Neural cell (in vitro differentiated cells): ENCODE results near the gene SLC27A5. TPM values are rescaled to one million over a fixed set of nuclear protein-coding genes. Genes with fewer than 3 reads are reported as not detected.

Experiments used
- H2AFZ ChIP-seq: fragments of 200-600, 300-800 bp; sonication (generic), shearing (Covaris generic); 2 replicates; pipeline ENCODE4 v1.6.0; 2014; ENCODE audit warnings: low read depth, mild to moderate bottlenecking, antibody characterized with exemption, low read length, moderate library complexity
- H3F3A ChIP-seq: fragments of 200-600 bp; shearing (Covaris generic); 2 replicates; pipeline ENCODE4 v1.6.1; 2016; ENCODE audit warnings: mild to moderate bottlenecking, moderate library complexity, mixed read lengths, antibody characterized with exemption, low read length; ENCODE audit not compliant: insufficient read depth, poor library complexity, severe bottlenecking
- H3K27ac ChIP-seq: fragments of 200-600, 300-800 bp; sonication (generic), shearing (Covaris generic); 2 replicates; pipeline ENCODE4 v1.5.1; 2014; ENCODE audit warnings: mild to moderate bottlenecking, low read length, moderate library complexity
- H3K27me3 ChIP-seq: fragments of 300-800, 200-600 bp; sonication (generic), shearing (Covaris generic); 2 replicates; pipeline ENCODE4 v1.6.0; 2014; ENCODE audit warnings: mild to moderate bottlenecking, low read depth, low read length, moderate library complexity; ENCODE audit not compliant: insufficient read depth
- H3K36me3 ChIP-seq: fragments of 300-800, 200-600 bp; sonication (generic), shearing (Covaris generic); 2 replicates; pipeline ENCODE4 v1.5.1; 2014; ENCODE audit warnings: mild to moderate bottlenecking, antibody characterized with exemption, low read length, moderate library complexity; ENCODE audit not compliant: insufficient read depth
- H3K4me2 ChIP-seq: fragments of 300-800, 200-600 bp; sonication (generic), shearing (Covaris generic); 2 replicates; pipeline ENCODE4 v1.6.0; 2014; ENCODE audit warnings: mild to moderate bottlenecking, low read length
- H3K4me3 ChIP-seq: fragments of 300-800, 200-600 bp; sonication (generic), shearing (Covaris generic); 2 replicates; pipeline ENCODE4 v1.5.1; 2014; ENCODE audit warnings: mild to moderate bottlenecking, low read length, moderate library complexity
- H3K79me2 ChIP-seq: fragments of 200-600 bp; shearing (Covaris generic); replicated peaks from 2 replicates; pipeline ENCODE4 v1.6.0; 2014; ENCODE audit warnings: mild to moderate bottlenecking, low read length, moderate library complexity; ENCODE audit not compliant: insufficient read depth
- H3K9ac ChIP-seq: fragments of 300-800, 200-600 bp; sonication (generic), shearing (Covaris generic); 2 replicates; pipeline ENCODE4 v1.6.1; 2016; ENCODE audit warnings: mild to moderate bottlenecking, low read length, mixed read lengths
- H3K9me2 ChIP-seq: fragments of 200-600 bp; shearing (Covaris generic); 2 replicates; pipeline ENCODE4 v1.6.1; 2016; ENCODE audit warnings: mild to moderate bottlenecking, low read length, mixed read lengths; ENCODE audit not compliant: insufficient read depth
- H3K9me3 ChIP-seq: fragments of 200-600, 300-800 bp; sonication (generic), shearing (Covaris generic); 2 replicates; pipeline ENCODE4 v1.6.1; 2016; ENCODE audit warnings: mild to moderate bottlenecking, mixed run types, low read length, moderate library complexity, mixed read lengths
- H4K20me1 ChIP-seq: fragments of 200-600 bp; shearing (Covaris generic); 2 replicates; pipeline ENCODE4 v1.6.1; 2016; ENCODE audit warnings: mild to moderate bottlenecking, mixed run types; ENCODE audit not compliant: insufficient read depth
- EP300 ChIP-seq: fragments of 450-650 bp; conservative IDR thresholded peaks from 2 replicates; pipeline ENCODE4 v1.6.1; 2014; ENCODE audit warnings: antibody characterized with exemption, mild to moderate bottlenecking, moderate library complexity; ENCODE audit not compliant: poor library complexity, severe bottlenecking
- EZH2 ChIP-seq: fragments of 200-600, 300-800 bp; shearing (Covaris generic), sonication (generic); IDR thresholded peaks from 2 replicates; pipeline ENCODE4 v1.6.1; 2014; ENCODE audit warnings: antibody characterized with exemption, low read length, borderline replicate concordance, mild to moderate bottlenecking; ENCODE audit not compliant: insufficient read depth, poor library complexity, severe bottlenecking
- MXI1 ChIP-seq: fragments of 450-650 bp; conservative IDR thresholded peaks from 2 replicates; pipeline ENCODE4 v1.6.1; 2014; ENCODE audit warnings: antibody characterized with exemption, mild to moderate bottlenecking; ENCODE audit not compliant: poor library complexity, severe bottlenecking
- POLR2AphosphoS5 ChIP-seq: IDR thresholded peaks from 2 replicates; pipeline ENCODE4 v1.6.1; 2012
- RAD21 ChIP-seq: fragments of 450-650 bp; conservative IDR thresholded peaks from 2 replicates; pipeline ENCODE4 v1.6.1; 2014; ENCODE audit warnings: antibody characterized with exemption, mild to moderate bottlenecking, moderate library complexity
- SMC3 ChIP-seq: fragments of 450-650 bp; conservative IDR thresholded peaks from 2 replicates; pipeline ENCODE4 v1.6.1; 2014; ENCODE audit warnings: antibody characterized with exemption, mild to moderate bottlenecking, moderate library complexity; ENCODE audit not compliant: poor library complexity
- TAF1 ChIP-seq: IDR thresholded peaks from 2 replicates; pipeline ENCODE4 v1.6.1; 2012; ENCODE audit warnings: low read depth
- polyA plus RNA-seq: library from polyadenylated mRNA; depleted of rRNA; stranded (reverse); fragments of >200 nt; gene quantifications from 2 replicates; pipeline ENCODE4 v1.2.3, GENCODE V29; 2014
- TF ChIP-seq, protein P1 (sequence below): fragments of 450-650 bp; IDR thresholded peaks from 2 replicates; pipeline ENCODE4 v1.5.1; 2014; ENCODE audit warnings: antibody characterized with exemption, mild to moderate bottlenecking, moderate library complexity; ENCODE audit not compliant: poor library complexity, severe bottlenecking
- TF ChIP-seq, protein P2 (sequence below): IDR thresholded peaks from 2 replicates; pipeline ENCODE4 v1.6.1; 2012; ENCODE audit warnings: borderline replicate concordance

The SLC27A5 gene
- polyA plus RNA-seq, 1 donor from 2014 or later = 14.9 TPM

DNA sequence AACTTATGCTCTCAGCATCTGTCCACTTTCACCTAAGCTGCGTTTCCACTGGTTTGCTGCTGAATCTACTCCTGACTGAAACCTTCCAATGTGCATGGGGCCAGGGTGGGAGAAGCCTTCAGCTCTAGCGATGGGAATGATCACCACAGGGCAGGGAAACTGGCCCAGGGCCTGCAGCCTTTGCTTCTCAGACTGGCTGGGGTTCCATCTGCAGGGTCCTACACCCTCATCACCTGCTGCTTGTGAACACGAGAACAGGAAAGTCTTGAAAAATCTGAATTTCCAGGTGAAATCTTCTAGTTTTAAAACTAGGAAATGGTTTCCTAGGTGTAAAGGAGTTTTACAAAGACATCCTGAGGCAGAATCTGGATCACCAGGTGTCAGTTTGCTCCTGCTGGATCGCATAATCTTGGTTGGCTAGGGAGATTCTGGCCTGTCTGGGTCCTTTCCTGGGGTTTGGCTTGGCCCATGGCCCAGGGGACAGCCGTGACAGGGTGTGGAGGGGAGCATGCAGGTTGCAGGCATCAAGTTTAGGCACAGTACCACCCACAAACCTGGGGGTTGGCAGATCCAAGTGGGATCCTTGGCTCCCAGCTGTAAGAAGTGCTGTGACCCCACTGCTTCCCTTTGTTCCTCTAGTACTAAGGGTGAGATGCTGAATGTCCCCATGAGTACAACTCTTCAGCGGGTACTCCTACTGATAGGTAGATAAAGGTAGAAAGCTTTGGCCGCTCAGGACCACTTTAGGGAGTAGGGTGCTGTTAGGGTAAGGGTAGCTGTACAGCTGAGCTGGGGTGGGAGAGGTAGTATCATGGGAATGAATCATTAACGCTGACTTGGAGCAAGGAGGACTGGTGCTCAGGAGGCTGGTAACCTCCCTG is 48.5 kb upstream of the SLC27A5 start:
- Histone ChIP-seq H4K20me1 (peaks cover 6% of the 10 kb centered on the region), H3K9me2 (no peaks in the 10 kb centered on the region), H2AFZ (no peak overlapping the region), H3K9ac (peak overlapping the region; percentile 98), H3K79me2 (peaks cover 19% of the 10 kb centered on the region), H3F3A (peaks cover 7% of the 10 kb centered on the region), H3K9me3 (no peaks in the 10 kb centered on the region), H3K4me3 (peak overlapping the region; percentile 76), H3K4me2 (peak overlapping the region; percentile 93), H3K27ac (peak overlapping the region; percentile 98), H3K36me3 (no peaks in the 10 kb centered on the region), H3K27me3 (no peaks in the 10 kb centered on the region)
- TF ChIP-seq EZH2 = no peak
- TF ChIP-seq, protein P1, sequence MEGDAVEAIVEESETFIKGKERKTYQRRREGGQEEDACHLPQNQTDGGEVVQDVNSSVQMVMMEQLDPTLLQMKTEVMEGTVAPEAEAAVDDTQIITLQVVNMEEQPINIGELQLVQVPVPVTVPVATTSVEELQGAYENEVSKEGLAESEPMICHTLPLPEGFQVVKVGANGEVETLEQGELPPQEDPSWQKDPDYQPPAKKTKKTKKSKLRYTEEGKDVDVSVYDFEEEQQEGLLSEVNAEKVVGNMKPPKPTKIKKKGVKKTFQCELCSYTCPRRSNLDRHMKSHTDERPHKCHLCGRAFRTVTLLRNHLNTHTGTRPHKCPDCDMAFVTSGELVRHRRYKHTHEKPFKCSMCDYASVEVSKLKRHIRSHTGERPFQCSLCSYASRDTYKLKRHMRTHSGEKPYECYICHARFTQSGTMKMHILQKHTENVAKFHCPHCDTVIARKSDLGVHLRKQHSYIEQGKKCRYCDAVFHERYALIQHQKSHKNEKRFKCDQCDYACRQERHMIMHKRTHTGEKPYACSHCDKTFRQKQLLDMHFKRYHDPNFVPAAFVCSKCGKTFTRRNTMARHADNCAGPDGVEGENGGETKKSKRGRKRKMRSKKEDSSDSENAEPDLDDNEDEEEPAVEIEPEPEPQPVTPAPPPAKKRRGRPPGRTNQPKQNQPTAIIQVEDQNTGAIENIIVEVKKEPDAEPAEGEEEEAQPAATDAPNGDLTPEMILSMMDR = no peak
- TF ChIP-seq RAD21 = no peak
- TF ChIP-seq TAF1 = no peak
- TF ChIP-seq POLR2AphosphoS5 = no peak

DNA sequence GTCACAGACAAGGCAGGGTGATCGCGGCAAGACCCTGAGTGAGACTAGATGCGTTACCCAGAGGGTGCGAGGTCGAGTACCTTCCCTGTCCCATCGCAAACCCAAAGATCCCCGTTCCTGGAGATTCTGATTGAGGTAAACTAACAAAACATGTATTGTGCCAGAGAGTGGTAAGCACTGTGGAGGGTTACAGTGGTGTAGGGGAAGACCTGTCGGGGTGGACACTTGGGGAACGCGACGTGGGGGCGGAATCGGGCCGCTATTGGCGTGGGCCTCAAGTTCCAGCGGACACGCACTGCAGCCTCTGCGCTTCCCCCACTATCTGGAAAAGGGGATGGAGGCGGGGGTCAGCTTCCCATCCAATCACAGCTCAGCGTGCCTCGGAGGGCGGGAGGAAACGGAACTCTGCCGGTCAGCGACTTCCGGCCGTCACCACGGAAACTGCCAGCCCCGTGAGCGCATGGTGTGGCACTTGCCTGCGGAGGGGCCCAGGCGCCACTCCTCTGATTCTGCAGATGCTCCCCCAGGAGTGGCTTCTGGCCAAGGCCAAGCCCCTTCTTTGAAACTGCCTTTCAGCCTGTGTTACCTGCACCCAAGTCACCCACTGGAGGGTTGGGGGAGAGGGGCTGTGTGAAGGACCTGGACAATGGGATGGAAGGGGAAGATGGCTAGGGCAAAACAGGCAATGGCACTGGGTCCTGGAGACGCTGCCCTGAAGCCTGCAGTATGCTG is 47.6 kb upstream of the SLC27A5 start:
- no peaks in the 10 kb centered on the region for H3K27me3 ChIP-seq
- TF ChIP-seq, protein P2, sequence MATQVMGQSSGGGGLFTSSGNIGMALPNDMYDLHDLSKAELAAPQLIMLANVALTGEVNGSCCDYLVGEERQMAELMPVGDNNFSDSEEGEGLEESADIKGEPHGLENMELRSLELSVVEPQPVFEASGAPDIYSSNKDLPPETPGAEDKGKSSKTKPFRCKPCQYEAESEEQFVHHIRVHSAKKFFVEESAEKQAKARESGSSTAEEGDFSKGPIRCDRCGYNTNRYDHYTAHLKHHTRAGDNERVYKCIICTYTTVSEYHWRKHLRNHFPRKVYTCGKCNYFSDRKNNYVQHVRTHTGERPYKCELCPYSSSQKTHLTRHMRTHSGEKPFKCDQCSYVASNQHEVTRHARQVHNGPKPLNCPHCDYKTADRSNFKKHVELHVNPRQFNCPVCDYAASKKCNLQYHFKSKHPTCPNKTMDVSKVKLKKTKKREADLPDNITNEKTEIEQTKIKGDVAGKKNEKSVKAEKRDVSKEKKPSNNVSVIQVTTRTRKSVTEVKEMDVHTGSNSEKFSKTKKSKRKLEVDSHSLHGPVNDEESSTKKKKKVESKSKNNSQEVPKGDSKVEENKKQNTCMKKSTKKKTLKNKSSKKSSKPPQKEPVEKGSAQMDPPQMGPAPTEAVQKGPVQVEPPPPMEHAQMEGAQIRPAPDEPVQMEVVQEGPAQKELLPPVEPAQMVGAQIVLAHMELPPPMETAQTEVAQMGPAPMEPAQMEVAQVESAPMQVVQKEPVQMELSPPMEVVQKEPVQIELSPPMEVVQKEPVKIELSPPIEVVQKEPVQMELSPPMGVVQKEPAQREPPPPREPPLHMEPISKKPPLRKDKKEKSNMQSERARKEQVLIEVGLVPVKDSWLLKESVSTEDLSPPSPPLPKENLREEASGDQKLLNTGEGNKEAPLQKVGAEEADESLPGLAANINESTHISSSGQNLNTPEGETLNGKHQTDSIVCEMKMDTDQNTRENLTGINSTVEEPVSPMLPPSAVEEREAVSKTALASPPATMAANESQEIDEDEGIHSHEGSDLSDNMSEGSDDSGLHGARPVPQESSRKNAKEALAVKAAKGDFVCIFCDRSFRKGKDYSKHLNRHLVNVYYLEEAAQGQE = peak; percentile 51
- peak; percentile 51 for TF ChIP-seq POLR2AphosphoS5
- no peak for TF ChIP-seq TAF1
- peak; percentile 42 for TF ChIP-seq SMC3
- TF ChIP-seq RAD21 = peak; percentile 9
- TF ChIP-seq EP300 = no peak
- peak; percentile 85 for TF ChIP-seq MXI1
- peak overlapping the region; percentile 76 for H3K4me3 ChIP-seq
- no peaks in the 10 kb centered on the region for H3K9me3 ChIP-seq
- H3K36me3 ChIP-seq = no peaks in the 10 kb centered on the region
- peak overlapping the region; percentile 93 for H3K4me2 ChIP-seq
- peaks cover 7% of the 10 kb centered on the region for H3F3A ChIP-seq
- H2AFZ ChIP-seq = peak overlapping the region; percentile 84
- peak overlapping the region; percentile 98 for H3K27ac ChIP-seq
- no peaks in the 10 kb centered on the region for H3K9me2 ChIP-seq
- peaks cover 19% of the 10 kb centered on the region for H3K79me2 ChIP-seq
- peak overlapping the region; percentile 98 for H3K9ac ChIP-seq
- H4K20me1 ChIP-seq = peaks cover 6% of the 10 kb centered on the region
